CD4-positive, alpha-beta T cell treated with Interleukin-15 for 1 hour (primary cell): Measurements from ENCODE around the gene SCAPER.

ENCODE experiments used
- DNase-seq: peaks from one replicate; pipeline ENCODE4 v3.0.0-alpha.2; 2020

The SCAPER gene

GRCh38 chr15:76391847-76392246, 513.3 kb downstream of the SCAPER start:
- no peak for DNase-seq

DNA sequence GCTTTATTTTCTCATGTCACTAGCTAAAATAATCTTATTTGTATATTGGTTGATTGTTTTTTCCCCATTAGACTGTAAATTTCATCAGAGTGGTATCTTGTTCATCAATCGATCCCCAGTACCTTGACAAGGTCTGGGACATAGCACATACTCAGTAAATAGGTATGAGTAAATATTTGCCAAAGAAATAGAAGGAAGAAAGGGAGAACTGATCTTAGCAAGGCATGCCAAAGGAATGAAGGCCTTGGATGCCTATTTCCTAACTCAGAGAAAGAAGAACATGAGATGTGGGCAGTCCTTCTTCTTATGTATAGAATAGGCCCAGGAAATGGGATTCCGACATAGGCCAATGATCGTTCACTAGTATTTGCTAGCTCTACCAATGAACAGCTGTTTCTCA, 513.8 kb downstream of the SCAPER start:
- no peak for DNase-seq

DNA sequence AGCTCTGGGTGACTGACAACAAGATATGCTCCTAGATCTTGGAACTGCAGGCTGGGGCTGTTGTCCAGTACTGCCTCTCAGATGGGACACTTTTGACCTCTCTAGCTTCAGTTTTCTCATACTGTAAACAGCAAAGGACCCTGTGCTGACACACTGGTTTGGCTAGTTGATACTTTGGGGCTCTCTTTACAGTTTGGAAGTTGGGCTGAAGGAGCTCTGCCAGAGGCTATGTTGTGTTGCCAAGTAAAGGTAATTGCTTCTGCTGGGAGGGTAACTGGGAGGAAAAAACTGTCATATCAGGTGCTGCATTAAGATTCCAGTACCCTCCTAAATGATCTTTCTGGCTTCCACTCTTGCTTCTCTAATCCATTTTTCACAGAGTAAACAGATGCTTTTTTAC, 514.6 kb downstream of the SCAPER start:
- no peak for DNase-seq

- DNase-seq, result no peak
These were observed 518.2 kb downstream of the SCAPER start for GRCh38 chr15:76386926-76387325.

- no peak for DNase-seq
These were observed 519.0 kb downstream of the SCAPER start for GRCh38 chr15:76386178-76386577.

DNA sequence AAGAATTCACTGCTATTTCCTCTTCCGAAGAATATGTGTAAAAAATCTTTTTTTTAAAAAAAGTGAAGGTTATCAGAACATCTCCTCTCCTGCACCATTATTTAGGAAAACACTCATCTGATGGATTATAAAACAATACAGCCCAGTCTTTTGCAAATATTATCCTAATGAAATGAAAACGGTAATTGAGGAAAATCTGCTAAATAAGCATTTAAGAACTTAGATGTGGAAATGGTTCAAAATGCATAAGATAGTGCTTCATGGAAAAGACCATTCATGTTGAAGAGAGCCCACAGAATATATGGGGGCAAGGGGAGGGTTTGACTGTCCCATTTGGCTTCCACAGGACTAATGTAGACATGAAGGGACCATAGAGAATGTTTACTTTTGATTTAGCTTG, 520.7 kb downstream of the SCAPER start:
- no peak for DNase-seq

DNA sequence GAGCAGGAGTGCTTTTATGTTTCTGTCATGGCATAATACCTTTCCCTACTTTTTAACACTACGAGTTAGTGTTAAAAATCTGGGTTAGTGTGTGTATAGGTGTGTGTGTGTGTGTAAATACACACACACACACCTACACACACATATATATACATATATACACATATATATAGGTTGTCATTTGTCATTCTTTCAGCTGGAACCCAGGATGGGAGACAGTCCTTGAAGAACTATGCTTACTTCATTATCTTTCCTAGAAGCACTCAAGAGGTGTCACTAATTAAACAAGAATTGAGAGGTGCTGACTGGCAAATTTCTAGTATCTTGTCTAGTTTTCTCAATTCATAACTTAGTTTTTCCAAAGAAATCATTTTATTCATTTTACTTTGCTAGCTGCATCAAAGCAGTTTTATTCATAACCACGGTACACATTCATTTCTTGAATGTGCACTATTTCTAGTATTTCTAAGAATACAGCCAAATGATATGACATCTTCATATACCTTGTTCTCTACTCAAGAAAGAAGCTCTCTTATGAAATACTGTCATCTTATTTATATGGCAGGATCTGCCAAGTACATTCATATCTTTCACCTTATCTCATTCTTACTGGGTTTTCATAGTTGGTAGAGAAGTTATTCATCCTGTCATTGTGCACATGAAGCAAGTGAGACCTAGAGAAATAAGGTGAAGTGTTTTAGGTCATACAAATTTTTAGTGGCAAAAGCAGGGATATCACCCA, 522.0 kb downstream of the SCAPER start:
- DNase-seq, result no peak

GRCh38 chr15:76381366-76381765, 523.8 kb downstream of the SCAPER start:
- DNase-seq, result no peak

DNA sequence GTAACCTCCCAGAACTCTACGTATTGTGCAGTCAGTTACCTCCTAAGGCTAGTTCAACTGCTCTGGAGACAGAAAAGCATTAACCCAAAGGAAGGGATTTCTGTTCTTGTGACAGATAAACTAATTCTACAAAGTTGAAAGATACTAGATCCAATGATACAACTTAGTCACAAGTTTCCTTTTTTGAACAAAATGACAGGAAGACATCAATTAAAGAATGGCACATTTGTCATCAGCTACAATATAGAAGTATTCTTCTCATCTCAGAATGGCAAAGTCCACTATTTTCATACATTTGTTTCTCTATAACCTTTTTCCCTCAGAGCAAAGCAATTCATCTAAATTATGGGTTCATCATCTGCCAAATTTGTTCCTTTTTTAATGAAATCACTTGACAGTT, 524.9 kb downstream of the SCAPER start:
- no peak for DNase-seq

DNA sequence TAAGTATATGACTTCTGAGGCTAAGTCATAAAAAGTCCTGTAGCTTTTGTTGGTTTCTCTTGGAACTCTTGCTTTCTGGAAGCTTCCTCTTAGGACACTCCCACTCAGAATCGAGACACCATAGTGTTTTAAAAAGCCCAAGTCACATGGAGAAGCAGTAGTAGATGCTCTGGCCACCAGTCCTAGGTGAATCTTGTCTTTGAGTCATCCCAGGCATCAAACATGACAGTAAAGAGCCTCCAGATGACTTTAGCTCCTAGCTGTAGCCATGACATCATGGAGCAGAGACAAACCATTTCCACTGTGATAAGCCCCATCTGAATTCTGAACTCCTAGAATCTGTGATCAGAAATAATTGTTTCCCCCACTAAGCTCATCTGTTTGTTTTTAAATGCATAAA, 526.4 kb downstream of the SCAPER start:
- no peak for DNase-seq

- DNase-seq, result no peak
These were observed 527.4 kb downstream of the SCAPER start for GRCh38 chr15:76377751-76378150.

DNA sequence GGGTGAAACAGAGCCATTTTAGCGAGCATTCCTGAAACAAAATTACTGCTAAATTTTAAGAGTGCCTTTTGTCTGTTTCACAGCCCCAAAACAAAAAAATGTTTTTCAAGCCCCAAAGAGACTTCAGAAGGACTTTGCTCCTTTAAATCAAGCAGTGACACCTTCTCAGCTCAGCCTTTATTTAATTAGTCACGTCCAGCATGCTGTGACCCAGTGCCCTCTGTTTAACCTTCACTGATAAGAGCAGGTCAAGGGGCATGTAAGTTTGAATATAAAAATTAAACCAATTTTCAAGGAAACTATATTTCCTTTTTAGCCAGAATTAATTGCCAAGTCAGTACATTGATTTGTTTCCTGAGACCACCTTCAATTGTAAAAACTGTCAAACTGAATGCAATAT, 527.9 kb downstream of the SCAPER start:
- DNase-seq, result no peak

GRCh38 chr15:76376816-76377215, 528.3 kb downstream of the SCAPER start:
- no peak for DNase-seq

GRCh38 chr15:76376029-76376428, 529.1 kb downstream of the SCAPER start:
- DNase-seq, result no peak

DNA sequence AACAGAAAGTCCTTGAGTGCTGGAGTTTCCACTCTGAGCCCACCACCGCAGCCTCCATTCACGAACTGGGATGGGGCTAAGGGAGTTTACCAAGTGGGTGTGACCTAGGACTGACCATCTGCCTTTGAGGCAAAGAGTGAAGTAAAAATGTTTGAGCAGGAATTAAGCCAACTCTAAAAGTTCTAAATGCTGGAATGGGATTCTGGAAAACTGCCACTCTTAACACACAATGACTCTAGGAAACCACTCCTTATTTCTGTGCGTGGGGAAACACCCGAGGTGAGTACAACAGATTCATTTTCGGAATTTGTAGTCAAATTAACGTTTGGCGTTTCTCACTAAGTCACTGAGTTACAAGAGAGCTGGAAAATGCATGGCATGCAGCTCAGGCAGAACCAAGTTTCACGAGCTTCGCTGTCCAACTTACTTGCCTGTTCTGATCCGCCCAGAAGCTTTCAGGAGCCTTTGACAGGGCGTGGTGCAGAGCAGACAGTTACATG, 537.0 kb downstream of the SCAPER start:
- DNase-seq, result no peak

GRCh38 chr15:76366714-76367113, 538.4 kb downstream of the SCAPER start:
- no peak for DNase-seq

GRCh38 chr15:76363251-76363650, 541.9 kb downstream of the SCAPER start:
- no peak for DNase-seq

- DNase-seq, result no peak
These were observed 544.7 kb downstream of the SCAPER start for GRCh38 chr15:76360416-76360815.

GRCh38 chr15:76359152-76359551, 546.0 kb downstream of the SCAPER start:
- DNase-seq, result no peak

GRCh38 chr15:76358453-76358852, 546.7 kb downstream of the SCAPER start:
- DNase-seq, result no peak

- DNase-seq, result no peak
These were observed 550.2 kb downstream of the SCAPER start for GRCh38 chr15:76354823-76355440.

DNA sequence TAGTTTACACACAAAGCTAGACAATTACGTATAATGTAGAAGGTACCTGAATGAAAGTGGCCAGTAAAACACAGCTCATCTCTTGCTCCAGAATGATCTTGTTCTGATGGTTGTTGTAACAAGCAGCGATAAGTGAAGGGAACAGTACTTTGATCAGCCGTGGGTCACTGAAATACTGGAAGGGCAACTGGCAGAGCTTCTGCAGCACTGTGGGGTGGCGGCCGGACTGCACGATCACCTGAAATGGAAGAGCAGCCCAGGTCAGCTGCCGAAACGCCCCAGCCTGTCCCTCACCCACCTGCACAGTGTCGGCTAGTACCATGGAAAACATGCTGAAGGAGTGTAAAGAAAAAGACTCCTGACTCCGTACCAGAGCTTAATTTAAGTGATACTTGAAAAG, 551.2 kb downstream of the SCAPER start:
- no peak for DNase-seq

DNA sequence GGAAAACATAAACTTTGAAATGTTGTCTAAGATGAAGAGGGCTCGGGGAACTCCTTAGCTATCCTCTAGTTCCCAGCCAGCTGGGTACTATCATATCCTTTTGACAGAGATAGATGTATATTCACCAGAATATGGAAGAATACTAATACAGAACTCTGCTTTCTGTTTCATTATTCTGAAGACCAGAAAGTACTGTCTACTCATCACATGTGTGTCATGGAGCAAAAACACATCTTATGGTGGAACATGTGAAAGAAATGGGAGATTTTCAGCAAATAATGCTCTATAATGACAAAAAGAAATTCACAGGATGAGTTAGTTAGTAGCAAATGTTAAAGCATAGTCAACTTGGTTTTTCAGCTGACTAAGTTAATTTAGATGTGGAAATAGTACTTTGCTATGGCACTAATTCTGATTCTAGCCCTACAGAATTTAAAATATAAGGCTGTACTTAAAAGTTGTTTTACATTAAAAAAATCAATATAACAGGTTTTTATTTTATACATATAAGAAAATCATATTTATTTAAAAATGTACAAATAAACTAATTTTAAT, 552.0 kb downstream of the SCAPER start:
- no peak for DNase-seq

GRCh38 chr15:76349301-76350070, 555.7 kb downstream of the SCAPER start:
- no peak for DNase-seq
